Transverse colon (tissue), 4 donors: Measurements from ENCODE around the gene TGFBR2. TPM values are rescaled to one million over a fixed set of nuclear protein-coding genes. Genes with fewer than 3 reads are reported as not detected.

ENCODE experiments used
- DNase-seq: peaks from one replicate; pipeline ENCODE4 v3.0.0-alpha.2; 2019
- H3K27ac ChIP-seq, 4 donors: fragments of 200-600 bp; sonication (generic); 2 replicates each; pipeline ENCODE4 v1.5.1; 2016 to 2018; ENCODE audit warnings: inconsistent platforms in 4 of 4
- H3K27me3 ChIP-seq: fragments of 200-600 bp; sonication (generic); 2 replicates; pipeline ENCODE4 v1.5.1; 2017; ENCODE audit warnings: inconsistent platforms
- H3K36me3 ChIP-seq, 4 donors: fragments of 200-600 bp; sonication (generic); 2 replicates each; pipeline ENCODE4 v1.5.1; 2017 to 2019; ENCODE audit warnings: inconsistent platforms in 4 of 4
- H3K4me1 ChIP-seq, 4 donors: fragments of 200-600 bp; sonication (generic); 2 replicates each; pipeline ENCODE4 v1.5.1; 2017 to 2020; ENCODE audit warnings: inconsistent platforms in 4 of 4
- H3K4me3 ChIP-seq, 4 donors: fragments of 200-600 bp; sonication (generic); 1 replicate in 1 of 4; 2 replicates in 3 of 4; pipeline versions ENCODE4 v1.5.1 to v1.6.1; 2017 to 2019; ENCODE audit warnings: inconsistent platforms in 4 of 4
- H3K9me3 ChIP-seq, 2 donors: fragments of 200-600 bp; sonication (generic); 2 replicates each; pipeline ENCODE4 v1.5.1; 2017 to 2019; ENCODE audit warnings: inconsistent platforms in 2 of 2
- EP300 ChIP-seq: sonication (generic); formaldehyde crosslinking; IDR thresholded peaks from one replicate; pipeline ENCODE4 v1.6.1; 2017; ENCODE audit warnings: antibody characterized with exemption, low read depth
- POLR2A ChIP-seq: fragments of 450-650 bp; IDR thresholded peaks from one replicate; pipeline ENCODE4 v1.6.1; 2016; ENCODE audit warnings: antibody characterized with exemption, mild to moderate bottlenecking, moderate library complexity
- POLR2AphosphoS5 ChIP-seq, 3 donors: sonication (generic); formaldehyde crosslinking; IDR thresholded peaks; one replicate each; pipeline ENCODE4 v1.6.1; 2016; ENCODE audit warnings: antibody characterized with exemption in 3 of 3
- WGBS, 2 donors: methylation state at CpG; one replicate each; pipeline ENCODE4 v1.1.5; 2018; ENCODE audit warnings: low coverage in 1 of 2; 5-methylcytosine and 5-hydroxymethylcytosine counted together
- in situ Hi-C, 4 donors: fragments of 200-750 bp; cut with MboI; loops; one replicate each; pipeline versions ENCODE4 v1.15.0 to v1.15.1; 2017; ENCODE audit warnings: low sequenced_read_pairs in 3 of 4, low pct_ligation_motif_present in 1 of 4, low pct_unique_long_range_greater_than_20kb in 1 of 4
- intact Hi-C: fragments of 100-400 bp; cut with DNase I; formaldehyde crosslinking; loops from one replicate; pipeline ENCODE4 v1.15.1; 2023; ENCODE audit warnings: low total_unique reads
- total RNA-seq, 4 donors: library from RNA; depleted of rRNA; stranded (reverse); fragments of >200 nt; gene quantifications; one replicate each; pipeline ENCODE4 v1.1.0, GENCODE V29; 2016
- TF ChIP-seq, protein P1 (sequence below), 5 experiments: fragments of 200-600 bp in 3 of 5; fragments of 450-650 bp in 2 of 5; sonication (generic) in 3 of 5; IDR thresholded peaks; 1 replicate in 2 of 5; 2 replicates in 3 of 5; pipeline ENCODE4 v1.5.1; 2016 to 2017; ENCODE audit warnings: antibody characterized with exemption in 5 of 5, inconsistent platforms in 3 of 5, mild to moderate bottlenecking in 2 of 5, moderate library complexity in 1 of 5

The TGFBR2 gene
- total RNA-seq, 4 donors from 2014 or later: 63.2 to 179 (median 98.5) TPM

DNA sequence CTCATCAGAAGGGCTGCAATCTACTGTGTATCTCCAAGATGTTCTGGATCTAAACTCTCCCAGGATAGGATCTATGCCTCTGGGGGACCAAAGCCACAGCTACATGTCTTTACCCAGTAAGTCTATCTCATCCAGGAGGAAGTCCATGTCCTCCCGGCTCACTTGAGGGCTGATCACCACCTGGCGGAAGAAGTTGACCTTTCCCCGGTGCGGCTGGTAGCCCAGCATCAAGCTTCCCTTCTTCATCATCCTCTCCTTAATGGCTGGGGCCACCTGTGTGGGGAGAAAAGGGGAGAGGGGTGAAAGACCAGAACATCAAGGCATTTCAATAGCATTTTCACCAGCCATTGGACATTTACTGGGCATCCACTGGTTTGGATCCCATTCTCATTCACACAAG is 121.7 kb downstream of the TGFBR2 start:
- H3K36me3 ChIP-seq: no peaks in the 10 kb centered on the region
- in situ Hi-C loops (loop anchor here in 1 of 4 donors (25.0 kb wide), 1 partner anchor 691 kb away; no protein-coding TSS in a partner anchor), intact Hi-C loops (no loop called here)
- no peaks in the 10 kb centered on the region for H3K4me1 ChIP-seq
- no peak for DNase-seq
- no peaks in the 10 kb centered on the region for H3K9me3 ChIP-seq
- no peaks in the 10 kb centered on the region for H3K27me3 ChIP-seq
- no peak overlapping the region for H3K4me3 ChIP-seq
- TF ChIP-seq, protein P1, sequence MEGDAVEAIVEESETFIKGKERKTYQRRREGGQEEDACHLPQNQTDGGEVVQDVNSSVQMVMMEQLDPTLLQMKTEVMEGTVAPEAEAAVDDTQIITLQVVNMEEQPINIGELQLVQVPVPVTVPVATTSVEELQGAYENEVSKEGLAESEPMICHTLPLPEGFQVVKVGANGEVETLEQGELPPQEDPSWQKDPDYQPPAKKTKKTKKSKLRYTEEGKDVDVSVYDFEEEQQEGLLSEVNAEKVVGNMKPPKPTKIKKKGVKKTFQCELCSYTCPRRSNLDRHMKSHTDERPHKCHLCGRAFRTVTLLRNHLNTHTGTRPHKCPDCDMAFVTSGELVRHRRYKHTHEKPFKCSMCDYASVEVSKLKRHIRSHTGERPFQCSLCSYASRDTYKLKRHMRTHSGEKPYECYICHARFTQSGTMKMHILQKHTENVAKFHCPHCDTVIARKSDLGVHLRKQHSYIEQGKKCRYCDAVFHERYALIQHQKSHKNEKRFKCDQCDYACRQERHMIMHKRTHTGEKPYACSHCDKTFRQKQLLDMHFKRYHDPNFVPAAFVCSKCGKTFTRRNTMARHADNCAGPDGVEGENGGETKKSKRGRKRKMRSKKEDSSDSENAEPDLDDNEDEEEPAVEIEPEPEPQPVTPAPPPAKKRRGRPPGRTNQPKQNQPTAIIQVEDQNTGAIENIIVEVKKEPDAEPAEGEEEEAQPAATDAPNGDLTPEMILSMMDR (IDR thresholded peaks at IDR 0.05): no peak
- no peak for TF ChIP-seq EP300
- TF ChIP-seq POLR2A: no peak
- no peak for TF ChIP-seq POLR2AphosphoS5 (IDR thresholded peaks at IDR 0.05)
- H3K27ac ChIP-seq: no peak overlapping the region
- 98% methylated on average over 4 of the region's 4 CpGs; no CpG with 5 or more reads in 1 of the 2 donors for WGBS, 2 donors

- no peak overlapping the region for H3K27ac ChIP-seq
- intact Hi-C loops: no loop called here
- H3K27me3 ChIP-seq: no peaks in the 10 kb centered on the region
- TF ChIP-seq POLR2AphosphoS5 (IDR thresholded peaks at IDR 0.05) (no peak), POLR2A (no peak), EP300 (no peak)
- TF ChIP-seq, protein P1 (IDR thresholded peaks at IDR 0.05): no peak
- no peaks in the 10 kb centered on the region for H3K36me3 ChIP-seq
- no peaks in the 10 kb centered on the region for H3K9me3 ChIP-seq
- no peak for DNase-seq
- in situ Hi-C loops: loop anchor here in 1 of 4 donors (25.0 kb wide), 1 partner anchor 692 kb away; no protein-coding TSS in a partner anchor
- H3K4me1 ChIP-seq: no peaks in the 10 kb centered on the region
- 78 to 95% methylated on average over 2 of the region's 2 CpGs for WGBS, 2 donors
- no peak overlapping the region for H3K4me3 ChIP-seq
These were observed 123.1 kb downstream of the TGFBR2 start for GRCh38 chr3:30729512-30729911.

DNA sequence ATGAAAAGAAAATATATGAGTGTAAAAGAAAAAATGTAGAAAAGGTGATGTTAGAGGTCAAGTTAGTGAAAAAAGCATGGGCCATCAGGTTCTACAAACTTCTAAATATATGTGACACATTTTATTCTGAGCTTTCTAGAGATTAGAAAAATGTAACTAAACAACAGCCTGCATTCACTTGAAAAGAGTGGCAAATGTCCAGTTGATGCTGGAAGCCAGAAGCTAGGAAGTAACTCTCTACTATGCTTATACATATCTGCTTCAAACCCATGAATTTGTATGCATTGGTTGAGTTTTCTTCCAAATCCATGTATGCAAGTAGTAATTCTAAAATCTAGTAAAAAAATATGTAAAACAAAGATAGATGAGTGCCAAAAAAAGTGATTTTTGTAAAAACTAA is 123.5 kb downstream of the TGFBR2 start:
- TF ChIP-seq POLR2AphosphoS5 (IDR thresholded peaks at IDR 0.05) (no peak), POLR2A (no peak), EP300 (no peak)
- TF ChIP-seq, protein P1 (IDR thresholded peaks at IDR 0.05): no peak
- no peak overlapping the region for H3K4me3 ChIP-seq
- intact Hi-C loops: no loop called here
- H3K27me3 ChIP-seq: no peaks in the 10 kb centered on the region
- in situ Hi-C loops: loop anchor here in 1 of 4 donors (25.0 kb wide), 1 partner anchor 693 kb away; no protein-coding TSS in a partner anchor
- H3K27ac ChIP-seq: no peak overlapping the region
- no peaks in the 10 kb centered on the region for H3K36me3 ChIP-seq
- no peaks in the 10 kb centered on the region for H3K4me1 ChIP-seq
- H3K9me3 ChIP-seq: no peaks in the 10 kb centered on the region
- DNase-seq: no peak

DNA sequence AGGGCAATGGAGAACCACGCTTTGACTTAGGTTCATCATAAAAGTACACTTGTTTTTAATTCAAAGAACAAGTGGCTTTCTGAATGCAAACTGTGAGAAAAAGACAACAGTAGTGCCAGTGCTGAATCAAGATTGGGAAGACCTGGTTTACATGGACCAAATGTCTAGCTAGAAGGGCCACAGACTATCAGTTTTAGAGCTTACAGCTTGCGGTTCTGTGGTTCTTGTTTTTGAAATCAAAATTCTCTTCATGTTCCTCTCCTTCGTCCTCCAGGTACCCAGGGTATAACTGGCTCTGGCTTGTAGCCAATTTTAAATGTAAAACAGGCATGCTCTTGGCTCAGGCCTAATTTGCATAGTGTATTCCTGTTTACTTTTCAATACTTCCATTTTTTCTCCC is 124.6 kb downstream of the TGFBR2 start:
- in situ Hi-C loops (loop anchor here in 1 of 4 donors (25.0 kb wide), 1 partner anchor 694 kb away; no protein-coding TSS in a partner anchor), intact Hi-C loops (no loop called here)
- no peak overlapping the region for H3K27ac ChIP-seq
- H3K27me3 ChIP-seq: no peaks in the 10 kb centered on the region
- H3K4me3 ChIP-seq: no peak overlapping the region
- H3K36me3 ChIP-seq: no peaks in the 10 kb centered on the region
- DNase-seq: no peak
- no peaks in the 10 kb centered on the region for H3K9me3 ChIP-seq
- H3K4me1 ChIP-seq: no peaks in the 10 kb centered on the region
- WGBS, 2 donors: 80 to 82% methylated on average over 3 of the region's 3 CpGs
- TF ChIP-seq POLR2A (no peak), EP300 (no peak), POLR2AphosphoS5 (IDR thresholded peaks at IDR 0.05) (no peak)
- TF ChIP-seq, protein P1 (IDR thresholded peaks at IDR 0.05): no peak
